ENCODE results near the gene BCAS3. TPM values are rescaled to one million over a fixed set of nuclear protein-coding genes. Genes with fewer than 3 reads are reported as not detected.
"Not testable (repeated sequence)": the region's sequence is repeated elsewhere in the genome, so short reads cannot be mapped to it uniquely, and the experiment has no call there.

BCAS3 gene
- total RNA-seq, 2 experiments from 2014 or later = 20.1 to 31.8 TPM

DNA sequence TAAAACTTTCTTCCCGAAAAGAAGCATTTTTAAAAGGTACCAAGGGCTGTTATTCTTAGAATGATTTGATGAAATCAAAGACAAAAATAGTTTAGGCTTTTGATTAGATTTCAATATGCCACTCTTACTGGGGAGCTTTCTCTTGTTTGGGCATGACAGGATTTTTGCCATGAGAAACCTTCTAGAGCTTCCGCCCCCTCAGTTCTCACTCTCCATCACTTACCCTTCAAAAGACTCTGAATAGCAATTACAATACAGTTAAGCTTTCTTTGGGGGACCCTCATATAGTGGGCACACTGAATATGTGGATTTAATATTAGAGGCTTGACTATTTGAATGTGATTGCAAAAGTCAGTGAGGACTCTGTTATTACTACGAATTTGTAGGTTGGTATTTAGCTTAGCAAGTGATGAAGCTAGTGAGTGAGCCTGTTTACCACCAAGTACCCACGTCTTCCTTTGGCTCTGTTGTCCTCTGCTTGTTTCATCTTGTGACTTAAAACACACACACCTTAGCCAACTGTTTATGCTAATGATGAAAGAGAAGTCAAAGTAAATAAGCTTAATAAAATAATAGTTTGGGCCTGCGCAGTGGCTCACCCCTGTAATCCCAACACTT lies 563.3 kb downstream of the BCAS3 start:
- no peaks in the 10 kb centered on the region for H3K27me3 Mint-ChIP-seq
- Histone ChIP-seq H3K27ac (ENCODE audit: low read depth in 1 of 2, low read length in 2 of 2) (no peak overlapping the region), H3K36me3 (ENCODE audit: insufficient read depth, low read length) (no peaks in the 10 kb centered on the region), H3K4me1 (ENCODE audit: insufficient read depth, low read length) (no peaks in the 10 kb centered on the region), H3K4me3 (ENCODE audit: low read length) (no peak overlapping the region), H3K9me3 (ENCODE audit: control insufficient read depth in 1 of 2, insufficient read depth in 1 of 2, low read length in 2 of 2) (no peaks in the 10 kb centered on the region), H3K27me3 (ENCODE audit: control insufficient read depth in 1 of 2, insufficient read depth in 2 of 2, low read length in 2 of 2) (no peaks in the 10 kb centered on the region)
- H3K27ac Mint-ChIP-seq = no peak overlapping the region
- ChIA-PET POLR2A (no interaction called here), CTCF (no interaction called here)
- no peaks in the 10 kb centered on the region for H3K36me3 Mint-ChIP-seq (ENCODE audit: low read depth)
- DNase-seq (no peak), ATAC-seq (ENCODE audit: poor library complexity) (no peak)
- H3K4me1 Mint-ChIP-seq (ENCODE audit: low read depth) = peaks cover 4% of the 10 kb centered on the region
- intact Hi-C loops (cut with DNase I, micrococcal nuclease) = no loop called here
- H3K9me3 Mint-ChIP-seq = no peaks in the 10 kb centered on the region
- TF ChIP-seq CTCF (IDR thresholded peaks at IDR 0.05) = no peak
- H3K4me3 Mint-ChIP-seq = no peak overlapping the region

- ATAC-seq (ENCODE audit: poor library complexity); H3K27me3 ChIP-seq (ENCODE audit: control insufficient read depth in 1 of 2, insufficient read depth in 2 of 2, low read length in 2 of 2); H3K36me3 ChIP-seq (ENCODE audit: insufficient read depth, low read length); H3K27me3 Mint-ChIP-seq; H3K4me3 ChIP-seq (ENCODE audit: low read length); H3K36me3 Mint-ChIP-seq (ENCODE audit: low read depth); H3K9me3 Mint-ChIP-seq; H3K4me3 Mint-ChIP-seq; H3K4me1 ChIP-seq (ENCODE audit: insufficient read depth, low read length); intact Hi-C loops (cut with DNase I, micrococcal nuclease); H3K27ac Mint-ChIP-seq; H3K4me1 Mint-ChIP-seq (ENCODE audit: low read depth); CTCF ChIA-PET; H3K9me3 ChIP-seq (ENCODE audit: control insufficient read depth in 1 of 2, insufficient read depth in 1 of 2, low read length in 2 of 2); POLR2A ChIA-PET; H3K27ac ChIP-seq (ENCODE audit: low read depth in 1 of 2, low read length in 2 of 2): not testable (repeated sequence)
- DNase-seq = peak in 1 of 14 experiments; percentile 12
Measured at GRCh38 chr17:61244988-61245387, 567.3 kb downstream of the BCAS3 start.

DNA sequence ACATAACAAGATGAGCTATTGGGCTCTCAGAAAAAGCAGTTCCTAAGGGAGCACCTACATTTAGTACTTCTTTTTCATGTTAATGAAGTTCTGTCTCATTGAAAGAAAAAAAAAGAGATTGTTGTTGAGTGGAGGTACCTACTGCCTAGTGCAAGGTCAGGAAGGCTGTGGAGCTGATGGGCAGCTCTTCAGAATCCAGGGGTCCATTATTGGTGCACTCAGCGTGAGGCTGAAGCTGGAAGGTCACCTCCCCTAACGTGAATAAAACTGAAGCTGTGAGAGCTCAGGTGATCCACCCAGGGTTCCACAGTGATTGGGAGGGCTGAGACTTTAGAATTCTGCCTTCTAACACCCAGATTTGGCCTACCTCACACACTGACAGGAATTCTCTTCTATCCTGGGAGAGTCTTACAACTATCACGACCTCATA lies 568.1 kb downstream of the BCAS3 start:
- no peak overlapping the region for H3K4me3 Mint-ChIP-seq
- ATAC-seq (ENCODE audit: poor library complexity) (no peak), DNase-seq (no peak)
- no peaks in the 10 kb centered on the region for H3K36me3 Mint-ChIP-seq (ENCODE audit: low read depth)
- Histone ChIP-seq H3K27ac (ENCODE audit: low read depth in 1 of 2, low read length in 2 of 2) (no peak overlapping the region), H3K4me1 (ENCODE audit: insufficient read depth, low read length) (no peaks in the 10 kb centered on the region), H3K27me3 (ENCODE audit: control insufficient read depth in 1 of 2, insufficient read depth in 2 of 2, low read length in 2 of 2) (no peaks in the 10 kb centered on the region), H3K4me3 (ENCODE audit: low read length) (no peak overlapping the region), H3K36me3 (ENCODE audit: insufficient read depth, low read length) (no peaks in the 10 kb centered on the region), H3K9me3 (ENCODE audit: control insufficient read depth in 1 of 2, insufficient read depth in 1 of 2, low read length in 2 of 2) (no peaks in the 10 kb centered on the region)
- intact Hi-C loops (cut with DNase I, micrococcal nuclease) = no loop called here
- H3K4me1 Mint-ChIP-seq (ENCODE audit: low read depth) = peaks cover 3% of the 10 kb centered on the region
- no peak for TF ChIP-seq CTCF (IDR thresholded peaks at IDR 0.05)
- H3K27me3 Mint-ChIP-seq = no peaks in the 10 kb centered on the region
- CTCF ChIA-PET = no interaction called here
- no peaks in the 10 kb centered on the region for H3K9me3 Mint-ChIP-seq
- H3K27ac Mint-ChIP-seq = no peak overlapping the region
- POLR2A ChIA-PET = no interaction called here

- Histone ChIP-seq H3K4me3 (ENCODE audit: low read length) (no peak overlapping the region), H3K27ac (ENCODE audit: low read depth in 1 of 2, low read length in 2 of 2) (no peak overlapping the region), H3K36me3 (ENCODE audit: insufficient read depth, low read length) (no peaks in the 10 kb centered on the region), H3K27me3 (ENCODE audit: control insufficient read depth in 1 of 2, insufficient read depth in 2 of 2, low read length in 2 of 2) (no peaks in the 10 kb centered on the region), H3K9me3 (ENCODE audit: control insufficient read depth in 1 of 2, insufficient read depth in 1 of 2, low read length in 2 of 2) (no peaks in the 10 kb centered on the region), H3K4me1 (ENCODE audit: insufficient read depth, low read length) (no peaks in the 10 kb centered on the region)
- H3K4me3 Mint-ChIP-seq = no peak overlapping the region
- no peak for TF ChIP-seq CTCF (IDR thresholded peaks at IDR 0.05)
- CTCF ChIA-PET = no interaction called here
- POLR2A ChIA-PET = no interaction called here
- no peaks in the 10 kb centered on the region for H3K9me3 Mint-ChIP-seq
- no peaks in the 10 kb centered on the region for H3K36me3 Mint-ChIP-seq (ENCODE audit: low read depth)
- intact Hi-C loops (cut with DNase I, micrococcal nuclease) = no loop called here
- no peaks in the 10 kb centered on the region for H3K4me1 Mint-ChIP-seq (ENCODE audit: low read depth)
- ATAC-seq (ENCODE audit: poor library complexity) (no peak), DNase-seq (no peak)
- no peak overlapping the region for H3K27ac Mint-ChIP-seq
- H3K27me3 Mint-ChIP-seq = no peaks in the 10 kb centered on the region
Measured at GRCh38 chr17:61247439-61247838, 569.8 kb downstream of the BCAS3 start.
